ENCODE results near the gene WASF3.

WASF3 gene

DNA sequence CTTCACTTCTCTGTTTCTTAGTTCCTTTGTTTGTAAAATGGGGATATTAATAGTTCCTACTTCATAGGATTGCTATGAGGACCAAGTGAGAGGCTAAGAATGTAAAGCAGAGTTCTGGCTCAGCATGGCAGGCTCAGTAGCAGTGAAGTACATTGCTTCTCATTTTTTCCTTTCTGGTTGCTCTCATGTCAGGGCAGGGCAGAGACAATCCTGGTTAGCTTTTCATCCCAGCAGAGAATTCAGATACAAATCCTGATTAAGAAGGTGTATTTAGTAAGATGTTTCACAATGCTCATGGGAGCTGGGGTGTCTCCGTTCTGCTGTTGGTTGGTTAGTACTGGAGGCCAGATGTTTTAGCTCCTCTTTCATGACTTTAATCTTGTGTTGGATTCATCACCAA lies 42.9 kb downstream of the WASF3 start:
- no peaks in the 10 kb centered on the region for H3K79me2 ChIP-seq (ENCODE audit: insufficient read depth, low read length)
- no peak overlapping the region for H3K4me2 ChIP-seq (ENCODE audit: low read length)

DNA sequence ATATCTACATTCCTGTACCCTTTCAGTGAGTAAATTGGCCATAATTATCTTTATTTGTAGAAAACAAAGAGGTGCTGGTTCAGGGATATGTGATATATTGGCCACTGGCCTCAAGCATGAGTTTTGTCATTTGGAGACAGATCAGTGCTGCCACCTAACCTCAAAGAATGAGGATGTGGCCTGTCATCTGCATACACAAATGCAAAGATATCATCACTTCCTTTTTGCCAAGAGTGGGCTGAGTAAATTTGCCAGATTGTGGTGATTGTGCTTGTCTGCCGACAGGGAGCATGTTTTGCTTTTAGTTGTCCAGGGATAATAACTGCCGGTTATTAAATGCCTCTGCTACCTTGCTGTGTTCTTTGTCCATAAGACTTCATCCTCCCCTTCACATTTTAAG lies 44.2 kb downstream of the WASF3 start:
- H3K27ac ChIP-seq (ENCODE audit: low read depth, low read length, poor library complexity, severe bottlenecking): no peak overlapping the region
- no peaks in the 10 kb centered on the region for H3K9me2 ChIP-seq (ENCODE audit: low read depth, low read length)
- no peak overlapping the region for H3K9ac ChIP-seq (ENCODE audit: low read length)
- no peaks in the 10 kb centered on the region for H3K79me2 ChIP-seq (ENCODE audit: insufficient read depth, low read length)
- H3K9me3 ChIP-seq (ENCODE audit: low read length): no peaks in the 10 kb centered on the region
- H2AFZ ChIP-seq (ENCODE audit: low read length): no peak overlapping the region
- H3K4me2 ChIP-seq (ENCODE audit: low read length): no peak overlapping the region
- H3K36me3 ChIP-seq (ENCODE audit: insufficient read depth, low read length): no peaks in the 10 kb centered on the region
- H3F3A ChIP-seq (ENCODE audit: insufficient read depth, low read length): no peaks in the 10 kb centered on the region
- H3K4me1 ChIP-seq (ENCODE audit: insufficient read depth, low read length, severe bottlenecking): no peaks in the 10 kb centered on the region
- no peak overlapping the region for H3K4me3 ChIP-seq (ENCODE audit: low read depth, low read length, poor library complexity, severe bottlenecking)
- no peaks in the 10 kb centered on the region for H3K27me3 ChIP-seq (ENCODE audit: insufficient read depth, low read length)
- no peaks in the 10 kb centered on the region for H4K20me1 ChIP-seq (ENCODE audit: insufficient read depth, low read length)
- TF ChIP-seq EZH2 (IDR thresholded peaks at IDR 0.05; ENCODE audit: borderline replicate concordance, low read length): no peak
- TF ChIP-seq, protein P1, sequence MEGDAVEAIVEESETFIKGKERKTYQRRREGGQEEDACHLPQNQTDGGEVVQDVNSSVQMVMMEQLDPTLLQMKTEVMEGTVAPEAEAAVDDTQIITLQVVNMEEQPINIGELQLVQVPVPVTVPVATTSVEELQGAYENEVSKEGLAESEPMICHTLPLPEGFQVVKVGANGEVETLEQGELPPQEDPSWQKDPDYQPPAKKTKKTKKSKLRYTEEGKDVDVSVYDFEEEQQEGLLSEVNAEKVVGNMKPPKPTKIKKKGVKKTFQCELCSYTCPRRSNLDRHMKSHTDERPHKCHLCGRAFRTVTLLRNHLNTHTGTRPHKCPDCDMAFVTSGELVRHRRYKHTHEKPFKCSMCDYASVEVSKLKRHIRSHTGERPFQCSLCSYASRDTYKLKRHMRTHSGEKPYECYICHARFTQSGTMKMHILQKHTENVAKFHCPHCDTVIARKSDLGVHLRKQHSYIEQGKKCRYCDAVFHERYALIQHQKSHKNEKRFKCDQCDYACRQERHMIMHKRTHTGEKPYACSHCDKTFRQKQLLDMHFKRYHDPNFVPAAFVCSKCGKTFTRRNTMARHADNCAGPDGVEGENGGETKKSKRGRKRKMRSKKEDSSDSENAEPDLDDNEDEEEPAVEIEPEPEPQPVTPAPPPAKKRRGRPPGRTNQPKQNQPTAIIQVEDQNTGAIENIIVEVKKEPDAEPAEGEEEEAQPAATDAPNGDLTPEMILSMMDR (IDR thresholded peaks at IDR 0.05; ENCODE audit: low read length): no peak

More for the DNA sequence above, 42.9 kb downstream of the WASF3 start:
- Histone ChIP-seq H2AFZ (ENCODE audit: low read length) (no peak overlapping the region), H3K27me3 (ENCODE audit: insufficient read depth, low read length) (no peaks in the 10 kb centered on the region), H3K9me2 (ENCODE audit: low read depth, low read length) (no peaks in the 10 kb centered on the region), H3K9me3 (ENCODE audit: low read length) (no peaks in the 10 kb centered on the region), H3K27ac (ENCODE audit: low read depth, low read length, poor library complexity, severe bottlenecking) (no peak overlapping the region), H3K4me3 (ENCODE audit: low read depth, low read length, poor library complexity, severe bottlenecking) (no peak overlapping the region), H3F3A (ENCODE audit: insufficient read depth, low read length) (no peaks in the 10 kb centered on the region), H3K36me3 (ENCODE audit: insufficient read depth, low read length) (no peaks in the 10 kb centered on the region), H3K4me1 (ENCODE audit: insufficient read depth, low read length, severe bottlenecking) (no peaks in the 10 kb centered on the region), H3K9ac (ENCODE audit: low read length) (no peak overlapping the region), H4K20me1 (ENCODE audit: insufficient read depth, low read length) (no peaks in the 10 kb centered on the region)
- TF ChIP-seq, protein P1 (IDR thresholded peaks at IDR 0.05; ENCODE audit: low read length): no peak
- TF ChIP-seq EZH2 (IDR thresholded peaks at IDR 0.05; ENCODE audit: borderline replicate concordance, low read length): no peak

DNA sequence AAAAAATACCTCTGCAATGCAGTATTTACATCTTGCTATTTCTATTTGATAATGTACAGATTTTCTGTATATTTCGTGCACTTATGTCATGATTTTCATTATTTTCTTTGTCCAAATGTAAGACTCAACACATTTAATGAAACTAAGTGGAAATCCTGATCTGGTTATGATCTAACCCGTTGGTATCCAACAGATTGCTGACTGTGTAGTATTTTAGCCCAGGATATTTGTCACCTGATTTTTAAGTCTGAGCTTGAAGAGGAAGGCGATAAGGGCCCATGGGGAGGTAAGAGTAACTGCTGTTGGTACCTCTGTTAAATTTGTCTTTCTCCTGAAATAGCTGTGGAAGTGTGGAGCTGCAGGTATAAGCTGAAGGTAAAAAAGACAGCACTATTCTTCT lies 45.3 kb downstream of the WASF3 start:
- Histone ChIP-seq H3K9me3 (ENCODE audit: low read length) (no peaks in the 10 kb centered on the region), H2AFZ (ENCODE audit: low read length) (no peak overlapping the region), H3K36me3 (ENCODE audit: insufficient read depth, low read length) (no peaks in the 10 kb centered on the region), H3K27me3 (ENCODE audit: insufficient read depth, low read length) (no peaks in the 10 kb centered on the region), H4K20me1 (ENCODE audit: insufficient read depth, low read length) (no peaks in the 10 kb centered on the region), H3K9ac (ENCODE audit: low read length) (no peak overlapping the region), H3F3A (ENCODE audit: insufficient read depth, low read length) (no peaks in the 10 kb centered on the region), H3K79me2 (ENCODE audit: insufficient read depth, low read length) (no peaks in the 10 kb centered on the region), H3K4me2 (ENCODE audit: low read length) (no peak overlapping the region), H3K4me1 (ENCODE audit: insufficient read depth, low read length, severe bottlenecking) (no peaks in the 10 kb centered on the region), H3K9me2 (ENCODE audit: low read depth, low read length) (no peaks in the 10 kb centered on the region), H3K4me3 (ENCODE audit: low read depth, low read length, poor library complexity, severe bottlenecking) (no peak overlapping the region), H3K27ac (ENCODE audit: low read depth, low read length, poor library complexity, severe bottlenecking) (no peak overlapping the region)
- TF ChIP-seq EZH2 (IDR thresholded peaks at IDR 0.05; ENCODE audit: borderline replicate concordance, low read length): no peak
- TF ChIP-seq, protein P1 (IDR thresholded peaks at IDR 0.05; ENCODE audit: low read length): no peak
